Neural progenitor cell (in vitro differentiated cells): ENCODE measurements around the gene UNC45B. TPM values are rescaled to one million over a fixed set of nuclear protein-coding genes. Genes with fewer than 3 reads are reported as not detected.
"Not testable (repeated sequence)": the region's sequence is repeated elsewhere in the genome, so short reads cannot be mapped to it uniquely, and the experiment has no call there.

Source experiments
- DNase-seq: peaks from one replicate; pipeline ENCODE4 v3.0.0-alpha.2; 2016; ENCODE audit warnings: low spot score
- H2AFZ ChIP-seq: fragments of 200-600 bp; sonication (generic); replicated peaks from 2 replicates; pipeline ENCODE4 v1.6.1; 2016; ENCODE audit warnings: antibody characterized with exemption
- H3F3A ChIP-seq: fragments of 200-600 bp; sonication (generic); 2 replicates; pipeline ENCODE4 v1.6.1; 2016; ENCODE audit warnings: antibody characterized with exemption, low read depth
- H3K27ac ChIP-seq: fragments of 200-600 bp; sonication (generic); 2 replicates; pipeline ENCODE4 v1.5.1; 2016; ENCODE audit warnings: mild to moderate bottlenecking
- H3K27me3 ChIP-seq: fragments of 200-600 bp; sonication (generic); 2 replicates; pipeline ENCODE4 v1.6.1; 2016; ENCODE audit warnings: mild to moderate bottlenecking, moderate library complexity
- H3K36me3 ChIP-seq: fragments of 200-600 bp; sonication (generic); 2 replicates; pipeline ENCODE4 v1.5.1; 2016
- H3K4me1 ChIP-seq: fragments of 200-600 bp; sonication (generic); 2 replicates; pipeline ENCODE4 v1.6.1; 2016; ENCODE audit warnings: mixed run types
- H3K4me2 ChIP-seq: fragments of 200-600 bp; sonication (generic); 2 replicates; pipeline ENCODE4 v1.6.1; 2016
- H3K4me3 ChIP-seq: fragments of 200-600 bp; sonication (generic); 2 replicates; pipeline ENCODE4 v1.5.1; 2016
- H3K79me2 ChIP-seq: fragments of 200-600 bp; sonication (generic); 2 replicates; pipeline ENCODE4 v1.6.1; 2016; ENCODE audit warnings: low read depth
- H3K9ac ChIP-seq: fragments of 200-600 bp; sonication (generic); 2 replicates; pipeline ENCODE4 v1.6.1; 2016
- H3K9me3 ChIP-seq: fragments of 200-600 bp; sonication (generic); 2 replicates; pipeline ENCODE4 v1.5.1; 2016; ENCODE audit warnings: low read depth
- H4K20me1 ChIP-seq: fragments of 200-600 bp; sonication (generic); 2 replicates; pipeline ENCODE4 v1.6.1; 2016; ENCODE audit warnings: low read depth
- H3K27ac Mint-ChIP-seq: 3 replicates; pipeline ENCODE4 v1.8.0; 2021; ENCODE audit warnings: mixed read lengths
- H3K27me3 Mint-ChIP-seq: 2 replicates; pipeline ENCODE4 v1.8.0; 2022; ENCODE audit warnings: low read depth, mild to moderate bottlenecking, inconsistent platforms, moderate library complexity, mixed read lengths; ENCODE audit not compliant: insufficient read depth
- H3K36me3 Mint-ChIP-seq: 3 replicates; pipeline ENCODE4 v1.8.0; 2021; ENCODE audit warnings: mixed read lengths
- H3K4me1 Mint-ChIP-seq: 3 replicates; pipeline ENCODE4 v1.8.0; 2021; ENCODE audit warnings: mixed read lengths
- H3K4me3 Mint-ChIP-seq: 3 replicates; pipeline ENCODE4 v1.8.0; 2021; ENCODE audit warnings: mild to moderate bottlenecking, moderate library complexity, mixed read lengths
- H3K9me3 Mint-ChIP-seq: 3 replicates; pipeline ENCODE4 v1.8.0; 2020; ENCODE audit warnings: mixed read lengths
- EZH2 ChIP-seq: fragments of 200-600 bp; sonication (generic); IDR thresholded peaks from 2 replicates; pipeline ENCODE4 v1.6.1; 2017; ENCODE audit warnings: antibody characterized with exemption, mild to moderate bottlenecking, moderate library complexity
- EZH2phosphoT487 ChIP-seq: fragments of 200-600 bp; sonication (generic); IDR thresholded peaks from 2 replicates; pipeline ENCODE4 v1.6.1; 2017; ENCODE audit warnings: antibody characterized with exemption
- total RNA-seq: library from RNA; depleted of rRNA; stranded (reverse); fragments of >200 nt; gene quantifications from 2 replicates; pipeline ENCODE4 v1.2.3, GENCODE V29; 2015; ENCODE audit warnings: low replicate concordance
- TF ChIP-seq, protein P1 (sequence below): fragments of 200-600 bp; sonication (generic); IDR thresholded peaks from 2 replicates; pipeline ENCODE4 v1.5.1; 2017; ENCODE audit warnings: antibody characterized with exemption, mild to moderate bottlenecking

Gene UNC45B
- total RNA-seq, 1 donor from 2014 or later, result not detected

DNA sequence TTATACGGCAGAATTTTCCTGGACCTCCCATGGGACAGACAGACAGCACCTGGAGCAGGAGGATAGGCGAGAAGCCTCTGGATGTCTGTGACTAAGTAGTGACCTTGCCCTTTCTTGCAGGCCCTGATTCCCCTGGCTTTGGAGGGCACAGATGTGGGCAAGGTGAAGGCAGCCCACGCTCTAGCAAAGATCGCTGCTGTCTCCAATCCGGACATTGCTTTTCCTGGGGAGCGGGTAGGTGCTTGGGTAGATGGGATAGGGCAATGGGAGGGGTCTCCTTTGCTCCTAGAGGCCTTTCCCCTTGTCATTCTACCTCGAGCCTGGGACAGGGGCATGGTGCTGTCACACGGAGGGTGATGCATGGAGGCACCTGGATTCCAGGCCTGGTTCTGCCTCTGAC, 29.3 kb downstream of the UNC45B start:
- H3K27me3 Mint-ChIP-seq, result peaks cover 6% of the 10 kb centered on the region
- H3F3A ChIP-seq, result no peaks in the 10 kb centered on the region
- H3K9me3 Mint-ChIP-seq, result peaks cover 2% of the 10 kb centered on the region

DNA sequence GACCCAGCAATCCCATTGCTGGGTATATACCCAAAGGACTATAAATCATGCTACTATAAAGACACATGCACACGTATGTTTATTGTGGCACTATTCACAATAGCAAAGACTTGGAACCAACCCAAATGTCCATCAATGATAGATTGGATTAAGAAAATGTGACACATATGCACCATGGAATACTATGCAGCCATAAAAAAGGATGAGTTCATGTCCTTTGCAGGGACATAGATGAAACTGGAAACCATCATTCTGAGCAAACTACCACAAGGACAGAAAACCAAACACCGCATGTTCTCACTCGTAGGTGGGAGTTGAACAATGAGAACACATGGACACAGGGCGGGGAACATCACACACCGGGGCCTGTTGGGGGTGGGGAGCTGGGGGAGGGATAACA, 31.8 kb downstream of the UNC45B start:
- H3K4me1 Mint-ChIP-seq, result not testable (repeated sequence)

More for the DNA sequence above, 29.3 kb downstream of the UNC45B start:
- no peak overlapping the region for H3K27ac Mint-ChIP-seq
- Histone ChIP-seq H3K79me2 (no peaks in the 10 kb centered on the region), H3K4me1 (no peaks in the 10 kb centered on the region), H3K9ac (no peak overlapping the region), H3K9me3 (no peaks in the 10 kb centered on the region), H2AFZ (no peak overlapping the region), H4K20me1 (no peaks in the 10 kb centered on the region), H3K27ac (no peak overlapping the region), H3K4me3 (no peak overlapping the region), H3K27me3 (no peaks in the 10 kb centered on the region), H3K4me2 (no peak overlapping the region), H3K36me3 (no peaks in the 10 kb centered on the region)
- H3K4me1 Mint-ChIP-seq, result no peaks in the 10 kb centered on the region
- no peak overlapping the region for H3K4me3 Mint-ChIP-seq
- H3K36me3 Mint-ChIP-seq, result no peaks in the 10 kb centered on the region
- DNase-seq, result no peak
- TF ChIP-seq EZH2 (no peak), EZH2phosphoT487 (no peak)
- TF ChIP-seq, protein P1, sequence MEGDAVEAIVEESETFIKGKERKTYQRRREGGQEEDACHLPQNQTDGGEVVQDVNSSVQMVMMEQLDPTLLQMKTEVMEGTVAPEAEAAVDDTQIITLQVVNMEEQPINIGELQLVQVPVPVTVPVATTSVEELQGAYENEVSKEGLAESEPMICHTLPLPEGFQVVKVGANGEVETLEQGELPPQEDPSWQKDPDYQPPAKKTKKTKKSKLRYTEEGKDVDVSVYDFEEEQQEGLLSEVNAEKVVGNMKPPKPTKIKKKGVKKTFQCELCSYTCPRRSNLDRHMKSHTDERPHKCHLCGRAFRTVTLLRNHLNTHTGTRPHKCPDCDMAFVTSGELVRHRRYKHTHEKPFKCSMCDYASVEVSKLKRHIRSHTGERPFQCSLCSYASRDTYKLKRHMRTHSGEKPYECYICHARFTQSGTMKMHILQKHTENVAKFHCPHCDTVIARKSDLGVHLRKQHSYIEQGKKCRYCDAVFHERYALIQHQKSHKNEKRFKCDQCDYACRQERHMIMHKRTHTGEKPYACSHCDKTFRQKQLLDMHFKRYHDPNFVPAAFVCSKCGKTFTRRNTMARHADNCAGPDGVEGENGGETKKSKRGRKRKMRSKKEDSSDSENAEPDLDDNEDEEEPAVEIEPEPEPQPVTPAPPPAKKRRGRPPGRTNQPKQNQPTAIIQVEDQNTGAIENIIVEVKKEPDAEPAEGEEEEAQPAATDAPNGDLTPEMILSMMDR, result no peak

DNA sequence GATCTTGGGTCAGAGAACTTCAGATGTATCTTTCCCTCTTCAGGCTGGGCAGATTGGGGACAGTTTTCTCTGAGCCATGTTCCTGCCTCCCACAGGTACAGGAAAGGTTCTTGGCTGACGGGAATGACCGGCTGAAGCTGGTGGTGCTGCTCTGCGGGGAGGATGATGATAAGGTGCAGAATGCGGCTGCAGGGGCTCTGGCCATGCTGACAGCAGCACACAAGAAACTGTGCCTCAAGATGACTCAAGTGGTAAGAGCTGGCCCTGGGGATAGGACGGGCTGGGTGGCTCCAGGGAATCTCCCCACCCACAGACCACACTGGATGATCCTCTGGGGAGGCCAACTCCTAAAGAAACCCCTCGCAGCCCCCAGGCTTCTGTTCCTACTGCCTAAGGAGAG, 35.7 kb downstream of the UNC45B start:
- H3K4me3 Mint-ChIP-seq, result no peak overlapping the region
- TF ChIP-seq, protein P1, result no peak
- no peak for TF ChIP-seq EZH2phosphoT487
- TF ChIP-seq EZH2, result no peak
- no peaks in the 10 kb centered on the region for H3K9me3 ChIP-seq

More for the DNA sequence above, 31.8 kb downstream of the UNC45B start:
- not testable (repeated sequence) for H3K27me3 ChIP-seq, H3K9ac ChIP-seq, H2AFZ ChIP-seq, H3K27ac ChIP-seq, H3K4me2 ChIP-seq, H3K36me3 Mint-ChIP-seq, H3K4me1 ChIP-seq, H3K4me3 ChIP-seq, H3K4me3 Mint-ChIP-seq, H3K27me3 Mint-ChIP-seq, H3K9me3 Mint-ChIP-seq, H3K36me3 ChIP-seq, H4K20me1 ChIP-seq, H3K79me2 ChIP-seq, H3K9me3 ChIP-seq, H3F3A ChIP-seq, DNase-seq, H3K27ac Mint-ChIP-seq

DNA sequence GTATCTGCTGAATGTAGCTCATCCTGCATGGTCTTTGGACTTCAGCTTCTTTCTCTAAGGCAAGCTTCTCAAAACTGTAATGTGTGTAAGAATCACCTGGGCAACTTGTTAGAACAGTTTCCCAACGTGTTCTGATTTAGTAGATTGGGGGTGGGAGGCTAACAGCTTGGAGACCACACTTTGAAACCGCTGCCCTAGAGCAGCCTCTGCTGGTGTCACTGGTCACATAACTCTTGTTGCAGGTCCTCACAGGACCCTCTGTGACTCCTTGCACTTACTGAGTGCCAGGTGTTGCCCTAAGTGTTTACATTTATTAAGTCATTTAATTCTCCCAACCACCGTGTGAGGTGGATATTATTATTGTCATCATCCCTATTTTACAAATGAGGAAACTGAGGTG, 36.7 kb downstream of the UNC45B start:
- Histone ChIP-seq H3K27me3 (no peaks in the 10 kb centered on the region), H3K27ac (no peak overlapping the region), H3K4me3 (no peak overlapping the region), H2AFZ (no peak overlapping the region), H4K20me1 (no peaks in the 10 kb centered on the region), H3K9me3 (no peaks in the 10 kb centered on the region), H3K4me2 (no peak overlapping the region), H3K36me3 (no peaks in the 10 kb centered on the region), H3K4me1 (no peaks in the 10 kb centered on the region), H3K79me2 (no peaks in the 10 kb centered on the region), H3F3A (no peaks in the 10 kb centered on the region), H3K9ac (no peak overlapping the region)
- H3K36me3 Mint-ChIP-seq, result no peaks in the 10 kb centered on the region
- H3K4me1 Mint-ChIP-seq, result peaks cover 5% of the 10 kb centered on the region
- H3K27ac Mint-ChIP-seq, result no peak overlapping the region
- H3K4me3 Mint-ChIP-seq, result no peak overlapping the region
- no peak for DNase-seq
- no peak for TF ChIP-seq EZH2
- TF ChIP-seq EZH2phosphoT487, result no peak
- TF ChIP-seq, protein P1, result no peak
- no peaks in the 10 kb centered on the region for H3K9me3 Mint-ChIP-seq
- peaks cover 2% of the 10 kb centered on the region for H3K27me3 Mint-ChIP-seq

More for the DNA sequence above, 35.7 kb downstream of the UNC45B start:
- Mint-ChIP-seq H3K27ac (no peak overlapping the region), H3K27me3 (peaks cover 2% of the 10 kb centered on the region), H3K4me1 (peaks cover 5% of the 10 kb centered on the region), H3K36me3 (no peaks in the 10 kb centered on the region), H3K9me3 (peaks cover 2% of the 10 kb centered on the region)
- Histone ChIP-seq H3K36me3 (no peaks in the 10 kb centered on the region), H3K4me1 (no peaks in the 10 kb centered on the region), H3K27ac (no peak overlapping the region), H3K79me2 (no peaks in the 10 kb centered on the region), H2AFZ (no peak overlapping the region), H3F3A (no peaks in the 10 kb centered on the region), H3K27me3 (no peaks in the 10 kb centered on the region), H3K4me2 (no peak overlapping the region), H4K20me1 (no peaks in the 10 kb centered on the region), H3K4me3 (no peak overlapping the region), H3K9ac (no peak overlapping the region)
- DNase-seq, result no peak
